NCI-H524 (cell line): ENCODE measurements around the gene C1QBP.

Source experiments
- DNase-seq, 2 experiments: peaks; one replicate each; lab custom pipeline; 2025; lab: John Stamatoyannopoulos, UW

The C1QBP gene

GRCh38 chr17:5431949-5432556 lies 6.9 kb downstream of the C1QBP start:
- DNase-seq, result no peak

- DNase-seq, result peak in 1 of 2 experiments; percentile 6
These were observed 7.7 kb downstream of the C1QBP start for GRCh38 chr17:5431234-5431633.

GRCh38 chr17:5430413-5430999 lies 8.4 kb downstream of the C1QBP start:
- DNase-seq, result no peak

- DNase-seq, result no peak
These were observed 9.6 kb downstream of the C1QBP start for GRCh38 chr17:5429191-5429887.

- no peak for DNase-seq
These were observed 13.1 kb downstream of the C1QBP start for GRCh38 chr17:5425826-5426225.

GRCh38 chr17:5424909-5425308 lies 14.0 kb downstream of the C1QBP start:
- DNase-seq, result no peak

- DNase-seq, result no peak
These were observed 16.4 kb downstream of the C1QBP start for GRCh38 chr17:5422505-5422904.

GRCh38 chr17:5419959-5420653 lies 18.8 kb downstream of the C1QBP start, which contains the start of gene RPAIN:
RPAIN (plus strand) TSS chr17:5420182; CDS start chr17:5420211, 29 bp downstream.
- DNase-seq, result peak; percentile 77 to 86

GRCh38 chr17:5419356-5419958 lies 19.5 kb downstream of the C1QBP start, which contains the start of gene NUP88:
NUP88 (minus strand) TSS chr17:5419662; CDS start chr17:5419650, 12 bp downstream.
- DNase-seq, result peak; percentile 86 to 96

GRCh38 chr17:5418858-5419355 lies 20.0 kb downstream of the C1QBP start:
- DNase-seq, result peak in 1 of 2 experiments; percentile 21

- no peak for DNase-seq
These were observed 22.1 kb downstream of the C1QBP start for GRCh38 chr17:5416901-5417300.

GRCh38 chr17:5413682-5414081 lies 25.3 kb downstream of the C1QBP start:
- no peak for DNase-seq

GRCh38 chr17:5410594-5411272 lies 28.2 kb downstream of the C1QBP start:
- DNase-seq, result no peak

GRCh38 chr17:5408186-5408585 lies 30.8 kb downstream of the C1QBP start:
- DNase-seq, result no peak

- DNase-seq, result no peak
These were observed 33.6 kb downstream of the C1QBP start for GRCh38 chr17:5405400-5405799.

GRCh38 chr17:5399767-5400166 lies 39.2 kb downstream of the C1QBP start:
- DNase-seq, result no peak

- no peak for DNase-seq
These were observed 42.3 kb downstream of the C1QBP start for GRCh38 chr17:5396612-5397011.

GRCh38 chr17:5391678-5392077 lies 47.3 kb downstream of the C1QBP start:
- no peak for DNase-seq
